NCI-H146 treated with DMSO at 0.1 percent for 48 hours (cell line): Measurements from ENCODE around the gene FCHSD2.
"Not testable (repeated sequence)": the region's sequence is repeated elsewhere in the genome, so short reads cannot be mapped to it uniquely, and the experiment has no call there.

Source experiments
- DNase-seq: peaks from one replicate; lab custom pipeline; 2025; ENCODE audit not compliant: unreplicated experiment; lab: John Stamatoyannopoulos, UW

The FCHSD2 gene

GRCh38 chr11:72896431-72896830 is 245.7 kb downstream of the FCHSD2 start:
- DNase-seq: no peak

- no peak for DNase-seq
These were observed 251.2 kb downstream of the FCHSD2 start for GRCh38 chr11:72890881-72891280.

- no peak for DNase-seq
These were observed 255.5 kb downstream of the FCHSD2 start for GRCh38 chr11:72886619-72887018.

- no peak for DNase-seq
These were observed 256.1 kb downstream of the FCHSD2 start for GRCh38 chr11:72885749-72886609.

GRCh38 chr11:72876147-72876546 is 266.0 kb downstream of the FCHSD2 start:
- no peak for DNase-seq

- no peak for DNase-seq
These were observed 266.4 kb downstream of the FCHSD2 start for GRCh38 chr11:72875736-72876135.

GRCh38 chr11:72872012-72872411 is 270.1 kb downstream of the FCHSD2 start:
- no peak for DNase-seq

GRCh38 chr11:72871119-72871518 is 271.0 kb downstream of the FCHSD2 start:
- DNase-seq: no peak

GRCh38 chr11:72869831-72870230 is 272.3 kb downstream of the FCHSD2 start:
- DNase-seq: no peak

- DNase-seq: no peak
These were observed 274.1 kb downstream of the FCHSD2 start for GRCh38 chr11:72867970-72868369.

- DNase-seq: no peak
These were observed 277.1 kb downstream of the FCHSD2 start for GRCh38 chr11:72864702-72865655.

GRCh38 chr11:72863916-72864315 is 278.2 kb downstream of the FCHSD2 start:
- no peak for DNase-seq

- DNase-seq: no peak
These were observed 279.0 kb downstream of the FCHSD2 start for GRCh38 chr11:72863091-72863490.

GRCh38 chr11:72860592-72860991 is 281.5 kb downstream of the FCHSD2 start:
- no peak for DNase-seq

GRCh38 chr11:72860010-72860409 is 282.1 kb downstream of the FCHSD2 start:
- no peak for DNase-seq

- DNase-seq: no peak
These were observed 283.0 kb downstream of the FCHSD2 start for GRCh38 chr11:72859126-72859525.

- not testable (repeated sequence) for DNase-seq
These were observed 283.9 kb downstream of the FCHSD2 start for GRCh38 chr11:72858267-72858666.

- DNase-seq: no peak
These were observed 285.4 kb downstream of the FCHSD2 start for GRCh38 chr11:72856551-72857345.

- DNase-seq: peak; percentile 21
These were observed 286.1 kb downstream of the FCHSD2 start for GRCh38 chr11:72856065-72856464.

- DNase-seq: no peak
These were observed 290.4 kb downstream of the FCHSD2 start for GRCh38 chr11:72851726-72852125.

GRCh38 chr11:72850832-72851231 is 291.3 kb downstream of the FCHSD2 start:
- no peak for DNase-seq
